ENCODE results near the gene GPRC5A. TPM values are rescaled to one million over a fixed set of nuclear protein-coding genes. Genes with fewer than 3 reads are reported as not detected.

The GPRC5A gene
- total RNA-seq, 4 donors from 2014 or later: 2.9 to 30.0 (median 3.8) TPM

- TF ChIP-seq POLR2AphosphoS5 (IDR thresholded peaks at IDR 0.05) (peak in 1 of 2 donors; percentile 21), EP300 (IDR thresholded peaks at IDR 0.05) (no peak)
- peaks cover 0 to 11% (median 0%) of the 10 kb centered on the region in 4 donors for H3K4me1 ChIP-seq
- DNase-seq (ENCODE audit: extremely low spot score): no peak
- WGBS: 73% methylated on average over 6 of the region's 6 CpGs
- no peak overlapping the region for H3K4me3 ChIP-seq
- no peaks in the 10 kb centered on the region for H3K36me3 ChIP-seq
- no peaks in the 10 kb centered on the region for H3K9me3 ChIP-seq
- no peak overlapping the region for H3K27ac ChIP-seq (replicated peaks in 1 of 4)
- H3K27me3 ChIP-seq: peaks cover 0 to 1% (median 0%) of the 10 kb centered on the region in 4 donors
- intact Hi-C loops (cut with DNase I): no loop called here
These were observed 30.8 kb downstream of the GPRC5A start for GRCh38 chr12:12922191-12922616.

GRCh38 chr12:12922978-12923377, 31.6 kb downstream of the GPRC5A start:
- intact Hi-C loops (cut with DNase I): no loop called here
- no peak overlapping the region for H3K4me3 ChIP-seq
- no peak for DNase-seq (ENCODE audit: extremely low spot score)
- H3K4me1 ChIP-seq: peaks cover 0 to 7% (median 0%) of the 10 kb centered on the region in 4 donors
- peaks cover 0 to 4% (median 0%) of the 10 kb centered on the region in 4 donors for H3K27me3 ChIP-seq
- H3K9me3 ChIP-seq: no peaks in the 10 kb centered on the region
- no peak overlapping the region for H3K27ac ChIP-seq (replicated peaks in 1 of 4)
- no peaks in the 10 kb centered on the region for H3K36me3 ChIP-seq
- TF ChIP-seq POLR2A (IDR thresholded peaks at IDR 0.05; ENCODE audit: low read depth): no peak
- TF ChIP-seq EP300 (IDR thresholded peaks at IDR 0.05): no peak
- no peak for TF ChIP-seq POLR2AphosphoS5 (IDR thresholded peaks at IDR 0.05)
- no peak for TF ChIP-seq CTCF (IDR thresholded peaks at IDR 0.05)
- 93% methylated on average over 7 of the region's 7 CpGs for WGBS

- Histone ChIP-seq H3K36me3 (no peaks in the 10 kb centered on the region), H3K27me3 (peaks cover 0 to 4% (median 0%) of the 10 kb centered on the region in 4 donors), H3K4me3 (no peak overlapping the region), H3K27ac (replicated peaks in 1 of 4) (no peak overlapping the region), H3K9me3 (no peaks in the 10 kb centered on the region), H3K4me1 (peaks cover 0 to 7% (median 0%) of the 10 kb centered on the region in 4 donors)
- no peak for TF ChIP-seq POLR2AphosphoS5 (IDR thresholded peaks at IDR 0.05)
- TF ChIP-seq CTCF (IDR thresholded peaks at IDR 0.05): no peak
- no peak for TF ChIP-seq POLR2A (IDR thresholded peaks at IDR 0.05; ENCODE audit: low read depth)
- TF ChIP-seq EP300 (IDR thresholded peaks at IDR 0.05): no peak
- WGBS: 90% methylated on average over 4 of the region's 4 CpGs
- DNase-seq (ENCODE audit: extremely low spot score): no peak
- intact Hi-C loops (cut with DNase I): no loop called here
These were observed 32.8 kb downstream of the GPRC5A start for GRCh38 chr12:12924169-12924568.

GRCh38 chr12:12925388-12925787, 34.0 kb downstream of the GPRC5A start:
- H3K36me3 ChIP-seq: no peaks in the 10 kb centered on the region
- intact Hi-C loops (cut with DNase I): no loop called here
- peaks cover 0 to 4% (median 0%) of the 10 kb centered on the region in 4 donors for H3K27me3 ChIP-seq
- DNase-seq (ENCODE audit: extremely low spot score): no peak
- peaks cover 0 to 7% (median 0%) of the 10 kb centered on the region in 4 donors for H3K4me1 ChIP-seq
- no peak overlapping the region for H3K4me3 ChIP-seq
- H3K9me3 ChIP-seq: no peaks in the 10 kb centered on the region
- TF ChIP-seq POLR2AphosphoS5 (IDR thresholded peaks at IDR 0.05) (no peak), CTCF (IDR thresholded peaks at IDR 0.05) (no peak), EP300 (IDR thresholded peaks at IDR 0.05) (no peak), POLR2A (IDR thresholded peaks at IDR 0.05; ENCODE audit: low read depth) (no peak)
- WGBS: 31% methylated on average over 1 of the region's 1 CpG
- no peak overlapping the region for H3K27ac ChIP-seq (replicated peaks in 1 of 4)

- 93% methylated on average over 18 of the region's 18 CpGs for WGBS
- no peak for DNase-seq (ENCODE audit: extremely low spot score)
- TF ChIP-seq EP300 (IDR thresholded peaks at IDR 0.05) (no peak), POLR2A (IDR thresholded peaks at IDR 0.05; ENCODE audit: low read depth) (no peak), POLR2AphosphoS5 (IDR thresholded peaks at IDR 0.05) (no peak), CTCF (IDR thresholded peaks at IDR 0.05) (no peak)
- intact Hi-C loops (cut with DNase I): no loop called here
- Histone ChIP-seq H3K36me3 (no peaks in the 10 kb centered on the region), H3K27ac (replicated peaks in 1 of 4) (no peak overlapping the region), H3K27me3 (peaks cover 0 to 4% (median 0%) of the 10 kb centered on the region in 4 donors), H3K4me3 (no peak overlapping the region), H3K4me1 (peaks cover 0 to 7% (median 0%) of the 10 kb centered on the region in 4 donors), H3K9me3 (no peaks in the 10 kb centered on the region)
These were observed 35.3 kb downstream of the GPRC5A start for GRCh38 chr12:12926571-12927071.

All from esophagus muscularis mucosa (tissue), 4 donors.